Neutrophil (primary cell): Measurements from ENCODE around the gene MLPH.

Experiments used
- H3K27ac ChIP-seq: fragments of 200-600 bp; sonication (generic); 2 replicates; pipeline ENCODE4 v1.5.1; 2016; ENCODE audit warnings: mild to moderate bottlenecking, moderate library complexity
- H3K27me3 ChIP-seq: fragments of 200-600 bp; sonication (generic); 2 replicates; pipeline ENCODE4 v1.6.0; 2016; ENCODE audit warnings: mild to moderate bottlenecking
- H3K36me3 ChIP-seq: fragments of 200-600 bp; sonication (generic); 2 replicates; pipeline ENCODE4 v1.5.1; 2017
- H3K4me1 ChIP-seq, 2 experiments: fragments of 200-600 bp in 1 of 2; sonication (generic) in 1 of 2; 1 replicate in 1 of 2; 2 replicates in 1 of 2; pipeline versions ENCODE4 v1.5.1 to v1.6.1; 2013 to 2016; ENCODE audit warnings: low read depth in 1 of 2, low read length in 1 of 2, mild to moderate bottlenecking in 1 of 2, moderate library complexity in 1 of 2; ENCODE audit not compliant: control insufficient read depth in 1 of 2, insufficient read depth in 1 of 2
- H3K4me3 ChIP-seq, 2 experiments: fragments of 200-600 bp in 1 of 2; sonication (generic) in 1 of 2; 1 replicate in 1 of 2; 2 replicates in 1 of 2; pipeline ENCODE4 v1.5.1; 2013 to 2016; ENCODE audit warnings: low read depth in 1 of 2, low read length in 1 of 2, mild to moderate bottlenecking in 1 of 2, moderate library complexity in 1 of 2
- H3K9me3 ChIP-seq: fragments of 200-600 bp; sonication (generic); 2 replicates; pipeline ENCODE4 v1.5.1; 2016
- TF ChIP-seq, protein P1 (sequence below): fragments of 200-600 bp; sonication (generic); IDR thresholded peaks from 2 replicates; pipeline ENCODE4 v1.5.1; 2016; ENCODE audit warnings: antibody characterized with exemption

Gene MLPH

DNA sequence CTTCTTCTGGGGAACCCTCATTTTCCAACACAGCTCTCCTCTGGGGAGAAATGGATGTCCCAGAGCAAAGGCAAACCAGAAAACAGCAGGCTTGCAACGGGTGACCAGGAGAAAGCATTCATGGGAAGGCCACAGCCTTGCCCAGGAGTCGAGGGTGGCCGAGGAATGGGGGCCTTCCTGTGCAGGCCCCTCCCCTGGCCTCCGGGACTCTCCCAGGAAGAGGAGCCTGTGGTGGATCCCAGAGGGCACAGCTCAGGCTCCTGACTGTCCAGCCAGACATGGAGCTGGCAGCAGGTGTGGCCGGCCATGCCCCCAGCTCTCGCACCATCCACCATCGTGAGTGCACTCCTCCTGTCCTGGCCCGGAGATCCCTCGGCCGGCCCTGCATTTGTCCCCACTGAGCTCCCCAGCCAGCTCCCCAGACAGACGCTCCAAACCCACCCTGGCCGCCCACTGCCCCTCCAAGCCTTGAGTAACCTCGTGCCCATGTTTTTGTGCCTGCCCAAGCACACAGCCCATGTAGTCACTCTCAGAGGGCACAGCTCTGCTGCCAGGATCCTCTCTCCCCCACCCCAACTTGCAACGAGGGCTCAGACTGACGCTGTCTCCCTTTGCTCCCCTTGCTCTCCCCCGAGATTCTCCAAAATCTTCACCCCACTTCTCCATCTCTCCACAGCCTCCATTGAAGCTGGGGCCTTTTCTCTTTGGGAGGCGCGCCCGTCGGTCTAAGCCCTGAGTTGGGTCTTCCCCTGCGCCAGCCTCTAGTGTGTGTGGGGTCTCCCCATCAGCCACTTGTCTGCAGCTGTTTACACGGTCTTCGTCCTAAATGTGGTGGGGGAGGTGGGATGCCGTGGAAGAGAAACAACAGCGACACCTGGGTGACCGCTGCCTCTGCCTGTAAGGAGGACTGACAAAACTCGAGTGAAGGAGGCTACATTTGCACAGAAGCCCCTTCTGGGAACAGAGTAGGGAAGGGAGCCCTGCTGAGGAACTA lies 89.1 kb downstream of the MLPH start:
- Histone ChIP-seq H3K9me3 (no peaks in the 10 kb centered on the region), H3K36me3 (no peaks in the 10 kb centered on the region), H3K4me1 (no peaks in the 10 kb centered on the region), H3K27ac (no peak overlapping the region), H3K27me3 (no peaks in the 10 kb centered on the region), H3K4me3 (no peak overlapping the region)
- TF ChIP-seq, protein P1, sequence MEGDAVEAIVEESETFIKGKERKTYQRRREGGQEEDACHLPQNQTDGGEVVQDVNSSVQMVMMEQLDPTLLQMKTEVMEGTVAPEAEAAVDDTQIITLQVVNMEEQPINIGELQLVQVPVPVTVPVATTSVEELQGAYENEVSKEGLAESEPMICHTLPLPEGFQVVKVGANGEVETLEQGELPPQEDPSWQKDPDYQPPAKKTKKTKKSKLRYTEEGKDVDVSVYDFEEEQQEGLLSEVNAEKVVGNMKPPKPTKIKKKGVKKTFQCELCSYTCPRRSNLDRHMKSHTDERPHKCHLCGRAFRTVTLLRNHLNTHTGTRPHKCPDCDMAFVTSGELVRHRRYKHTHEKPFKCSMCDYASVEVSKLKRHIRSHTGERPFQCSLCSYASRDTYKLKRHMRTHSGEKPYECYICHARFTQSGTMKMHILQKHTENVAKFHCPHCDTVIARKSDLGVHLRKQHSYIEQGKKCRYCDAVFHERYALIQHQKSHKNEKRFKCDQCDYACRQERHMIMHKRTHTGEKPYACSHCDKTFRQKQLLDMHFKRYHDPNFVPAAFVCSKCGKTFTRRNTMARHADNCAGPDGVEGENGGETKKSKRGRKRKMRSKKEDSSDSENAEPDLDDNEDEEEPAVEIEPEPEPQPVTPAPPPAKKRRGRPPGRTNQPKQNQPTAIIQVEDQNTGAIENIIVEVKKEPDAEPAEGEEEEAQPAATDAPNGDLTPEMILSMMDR: no peak

GRCh38 chr2:237576974-237577373 lies 89.9 kb downstream of the MLPH start:
- Histone ChIP-seq H3K4me3 (no peak overlapping the region), H3K27me3 (peaks cover 5% of the 10 kb centered on the region), H3K9me3 (no peaks in the 10 kb centered on the region), H3K27ac (no peak overlapping the region), H3K4me1 (no peaks in the 10 kb centered on the region), H3K36me3 (no peaks in the 10 kb centered on the region)
- TF ChIP-seq, protein P1: no peak

- Histone ChIP-seq H3K4me3 (no peak overlapping the region), H3K27ac (no peak overlapping the region), H3K4me1 (no peaks in the 10 kb centered on the region), H3K27me3 (peaks cover 5% of the 10 kb centered on the region), H3K9me3 (no peaks in the 10 kb centered on the region), H3K36me3 (no peaks in the 10 kb centered on the region)
- TF ChIP-seq, protein P1: no peak
Observed at GRCh38 chr2:237577458-237577857, 90.4 kb downstream of the MLPH start.

DNA sequence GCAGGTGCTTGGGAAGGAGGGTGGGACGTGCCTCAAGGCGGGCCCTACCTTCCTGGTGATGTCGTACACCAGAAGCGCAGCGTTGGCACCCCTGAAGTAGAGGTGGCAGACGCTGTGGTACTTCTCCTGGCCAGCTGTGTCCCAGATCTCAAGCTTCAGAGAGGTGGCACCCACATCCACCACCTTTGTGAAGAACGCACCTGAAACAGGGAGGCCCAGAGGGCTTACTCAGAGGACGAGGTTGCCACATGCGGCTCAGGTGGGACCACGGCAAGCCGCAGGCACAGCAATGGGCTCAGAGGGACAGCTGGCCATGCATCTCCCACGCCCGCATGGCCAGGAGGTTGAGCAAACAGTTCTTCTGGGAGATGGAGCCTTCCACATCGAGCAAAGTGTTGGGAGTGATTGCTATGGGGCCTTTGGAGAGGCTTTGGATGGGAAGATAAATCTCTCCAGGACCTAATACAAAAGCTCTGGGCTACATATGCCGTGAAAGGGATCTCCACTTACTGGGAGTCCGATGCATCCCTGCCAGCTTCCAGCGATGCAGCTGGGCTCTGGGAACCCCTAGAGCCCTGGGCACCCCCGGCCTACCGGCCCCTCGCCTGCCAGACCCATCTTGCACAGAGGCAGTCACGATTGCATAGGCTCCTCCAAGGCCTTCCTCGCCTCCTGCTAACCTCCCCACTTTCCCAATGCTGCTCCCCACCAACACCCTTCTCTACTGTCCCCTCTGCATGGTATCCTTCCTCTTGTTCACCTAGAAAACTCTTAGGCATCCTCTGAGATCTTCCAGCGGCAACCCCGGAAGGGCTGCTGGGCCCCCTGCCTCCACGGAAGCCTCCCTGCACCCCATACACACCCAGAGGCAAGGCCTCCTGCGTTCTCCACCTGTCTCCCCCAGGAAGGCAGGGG lies 91.2 kb downstream of the MLPH start:
- Histone ChIP-seq H3K9me3 (no peaks in the 10 kb centered on the region), H3K36me3 (no peaks in the 10 kb centered on the region), H3K27ac (no peak overlapping the region), H3K4me3 (no peak overlapping the region), H3K4me1 (no peaks in the 10 kb centered on the region), H3K27me3 (peaks cover 5% of the 10 kb centered on the region)
- TF ChIP-seq, protein P1: no peak

- TF ChIP-seq, protein P1: no peak
- Histone ChIP-seq H3K9me3 (no peaks in the 10 kb centered on the region), H3K27me3 (peaks cover 5% of the 10 kb centered on the region), H3K4me3 (no peak overlapping the region), H3K27ac (no peak overlapping the region), H3K4me1 (no peaks in the 10 kb centered on the region), H3K36me3 (no peaks in the 10 kb centered on the region)
Observed at GRCh38 chr2:237581326-237581725, 94.3 kb downstream of the MLPH start.
